Measurements from ENCODE around the gene PACSIN2.
A peak's percentile ranks its signal among the peaks of the same experiment; 100 is the strongest.
"Not testable (repeated sequence)": the region's sequence is repeated elsewhere in the genome, so short reads cannot be mapped to it uniquely, and the experiment has no call there.

PACSIN2 gene

GRCh38 chr22:42962295-42963230 lies 52.4 kb downstream of the PACSIN2 start:
- no peak for DNase-seq

- no peak for DNase-seq
Measured at GRCh38 chr22:42961810-42962209, 53.1 kb downstream of the PACSIN2 start.

- not testable (repeated sequence) for DNase-seq
Measured at GRCh38 chr22:42961400-42961690, 53.6 kb downstream of the PACSIN2 start.

- DNase-seq = no peak
Measured at GRCh38 chr22:42960531-42961399, 54.2 kb downstream of the PACSIN2 start.

- peak; percentile 25 for DNase-seq
Measured at GRCh38 chr22:42959576-42960509, 55.1 kb downstream of the PACSIN2 start.

GRCh38 chr22:42958937-42959336 lies 56.0 kb downstream of the PACSIN2 start:
- DNase-seq = no peak

GRCh38 chr22:42957958-42958357 lies 57.0 kb downstream of the PACSIN2 start:
- no peak for DNase-seq

GRCh38 chr22:42957544-42957943 lies 57.4 kb downstream of the PACSIN2 start:
- no peak for DNase-seq

GRCh38 chr22:42955848-42956247 lies 59.1 kb downstream of the PACSIN2 start:
- no peak for DNase-seq

GRCh38 chr22:42955087-42955635 lies 59.8 kb downstream of the PACSIN2 start:
- DNase-seq = no peak

- not testable (repeated sequence) for DNase-seq
Measured at GRCh38 chr22:42953751-42954150, 61.2 kb downstream of the PACSIN2 start.

- DNase-seq = no peak
Measured at GRCh38 chr22:42951093-42951710, 63.7 kb downstream of the PACSIN2 start.

- no peak for DNase-seq
Measured at GRCh38 chr22:42950281-42950680, 64.7 kb downstream of the PACSIN2 start.

- no peak for DNase-seq
Measured at GRCh38 chr22:42949159-42949558, 65.8 kb downstream of the PACSIN2 start.

GRCh38 chr22:42948294-42948693 lies 66.7 kb downstream of the PACSIN2 start:
- no peak for DNase-seq

- DNase-seq = no peak
Measured at GRCh38 chr22:42947211-42947990, 67.5 kb downstream of the PACSIN2 start.

- no peak for DNase-seq
Measured at GRCh38 chr22:42946546-42947198, 68.3 kb downstream of the PACSIN2 start.

GRCh38 chr22:42945736-42946135 lies 69.2 kb downstream of the PACSIN2 start:
- DNase-seq = no peak

GRCh38 chr22:42945027-42945426 lies 69.9 kb downstream of the PACSIN2 start:
- no peak for DNase-seq

- DNase-seq = no peak
Measured at GRCh38 chr22:42944409-42944808, 70.5 kb downstream of the PACSIN2 start.

- DNase-seq = no peak
Measured at GRCh38 chr22:42943981-42944380, 71.0 kb downstream of the PACSIN2 start.
